HG03432 (cell line): ENCODE data around the gene CAPRIN1.

Experiments used
- ATAC-seq: cut with Tn5 transposase; IDR thresholded peaks from one replicate; pipeline ENCODE4 v1.9.1; 2021; ENCODE audit warnings: mild to moderate bottlenecking, moderate library complexity; ENCODE audit not compliant: unreplicated experiment

The CAPRIN1 gene

GRCh38 chr11:34139346-34139745 lies 87.8 kb downstream of the CAPRIN1 start:
- no peak for ATAC-seq

- ATAC-seq = no peak
Observed at GRCh38 chr11:34140149-34140548, 88.6 kb downstream of the CAPRIN1 start.

DNA sequence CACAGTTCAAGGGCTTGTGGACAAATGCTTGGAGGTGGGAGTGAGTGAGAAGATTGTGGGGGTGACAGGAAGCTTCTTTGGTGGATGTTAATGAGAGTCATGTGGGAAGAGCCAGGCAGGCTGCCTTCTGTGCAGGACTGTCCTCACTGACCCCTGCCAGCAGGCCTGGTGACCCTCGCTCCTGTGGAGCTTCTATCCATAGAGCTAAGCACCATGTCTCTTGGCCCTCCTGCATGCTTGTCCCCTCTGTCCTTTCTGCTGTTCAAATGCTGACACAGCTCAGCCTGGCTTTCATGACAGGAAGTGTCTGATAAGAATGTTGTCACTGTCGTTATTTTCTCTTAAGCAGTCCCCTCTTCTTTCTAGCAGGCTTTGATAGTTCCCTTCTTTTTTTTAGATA lies 91.5 kb downstream of the CAPRIN1 start:
- ATAC-seq = no peak

GRCh38 chr11:34145073-34145472 lies 93.5 kb downstream of the CAPRIN1 start:
- ATAC-seq = peak; percentile 71

GRCh38 chr11:34145847-34146381 lies 94.4 kb downstream of the CAPRIN1 start:
- ATAC-seq = peak; percentile 72

DNA sequence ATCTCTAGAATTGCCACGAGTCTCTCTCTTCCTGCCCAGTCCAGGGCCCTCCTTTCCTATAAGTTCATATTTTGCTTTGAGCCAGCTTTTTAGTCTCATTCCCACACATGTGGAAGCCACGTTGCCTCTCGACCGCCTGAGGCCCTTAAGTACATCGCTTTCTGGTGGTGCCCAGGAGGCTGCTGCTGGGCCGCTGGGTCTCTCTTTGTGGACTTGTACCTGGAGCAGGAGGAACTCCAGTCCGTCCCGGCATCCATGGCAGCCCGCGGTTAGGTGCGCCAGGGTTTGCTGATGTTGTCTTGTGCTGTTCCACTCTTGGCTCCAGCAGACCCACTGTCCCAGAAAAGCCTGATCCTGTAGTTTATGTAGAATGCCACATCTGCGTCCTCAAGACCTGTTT lies 94.9 kb downstream of the CAPRIN1 start:
- no peak for ATAC-seq

- no peak for ATAC-seq
Observed at GRCh38 chr11:34146866-34147265, 95.3 kb downstream of the CAPRIN1 start.

GRCh38 chr11:34147581-34147980 lies 96.0 kb downstream of the CAPRIN1 start:
- no peak for ATAC-seq

- ATAC-seq = no peak
Observed at GRCh38 chr11:34148504-34149165, 97.1 kb downstream of the CAPRIN1 start.

DNA sequence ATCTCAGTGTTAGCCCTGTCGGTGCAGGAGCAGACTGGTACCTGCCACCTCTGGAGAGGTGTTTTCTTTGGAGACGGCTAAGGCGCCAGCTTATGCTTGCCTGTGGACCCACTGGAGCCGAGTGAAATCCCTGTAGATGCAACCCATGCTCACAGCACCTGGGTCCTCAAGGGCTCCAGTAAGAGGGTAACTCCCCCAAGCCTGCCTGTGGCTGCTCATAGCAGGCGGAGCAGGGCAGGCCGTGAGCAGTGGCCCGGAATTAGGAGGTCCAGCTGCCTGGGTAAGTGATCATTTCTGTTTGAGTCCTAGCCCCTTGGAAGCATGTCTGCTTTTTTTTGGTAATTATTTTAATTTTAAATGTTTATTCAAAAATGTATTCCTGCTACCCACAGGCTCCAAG lies 97.7 kb downstream of the CAPRIN1 start:
- no peak for ATAC-seq

- ATAC-seq = no peak
Observed at GRCh38 chr11:34149786-34150185, 98.3 kb downstream of the CAPRIN1 start.

- no peak for ATAC-seq
Observed at GRCh38 chr11:34150494-34151151, 99.1 kb downstream of the CAPRIN1 start.
